Endodermal cell (in vitro differentiated cells): ENCODE measurements around the gene RNF181. TPM values are rescaled to one million over a fixed set of nuclear protein-coding genes. Genes with fewer than 3 reads are reported as not detected.
"Not testable (repeated sequence)": the region's sequence is repeated elsewhere in the genome, so short reads cannot be mapped to it uniquely, and the experiment has no call there.

ENCODE experiments used
- DNase-seq: peaks from one replicate; pipeline ENCODE4 v3.0.0-alpha.2; 2017
- H3K27ac ChIP-seq: 2 replicates; pipeline ENCODE4 v1.5.1; 2013; ENCODE audit warnings: mild to moderate bottlenecking, low read depth, low read length, moderate library complexity
- H3K27me3 ChIP-seq: 2 replicates; pipeline ENCODE4 v1.6.1; 2013; ENCODE audit warnings: mild to moderate bottlenecking, low read length, moderate library complexity; ENCODE audit not compliant: insufficient read depth, control insufficient read depth, poor library complexity, severe bottlenecking
- H3K36me3 ChIP-seq: 2 replicates; pipeline ENCODE4 v1.7.0; 2013; ENCODE audit warnings: mild to moderate bottlenecking, low read length, moderate library complexity; ENCODE audit not compliant: control insufficient read depth, insufficient read depth
- H3K4me1 ChIP-seq: one replicate; pipeline ENCODE4 v1.7.0; 2013; ENCODE audit warnings: low read length; ENCODE audit not compliant: control insufficient read depth, insufficient read depth
- H3K4me3 ChIP-seq: 2 replicates; pipeline ENCODE4 v1.5.1; 2013; ENCODE audit warnings: mild to moderate bottlenecking, low read length, moderate library complexity
- H3K9ac ChIP-seq: 2 replicates; pipeline ENCODE4 v1.6.1; 2013; ENCODE audit warnings: mild to moderate bottlenecking, low read length, moderate library complexity; ENCODE audit not compliant: poor library complexity, severe bottlenecking; ENCODE audit errors: extremely low read depth
- H3K9me3 ChIP-seq: 2 replicates; pipeline ENCODE4 v1.6.1; 2013; ENCODE audit warnings: mild to moderate bottlenecking, low read length, moderate library complexity; ENCODE audit not compliant: control insufficient read depth
- H3K27ac Mint-ChIP-seq: 2 replicates; pipeline ENCODE4 v1.8.0; 2020; ENCODE audit warnings: mixed read lengths
- H3K27me3 Mint-ChIP-seq: 2 replicates; pipeline ENCODE4 v1.8.0; 2021; ENCODE audit warnings: mild to moderate bottlenecking, mixed read lengths; ENCODE audit not compliant: insufficient read depth
- H3K36me3 Mint-ChIP-seq: 2 replicates; pipeline ENCODE4 v1.8.0; 2020; ENCODE audit warnings: low read depth, mixed read lengths
- H3K4me1 Mint-ChIP-seq: 2 replicates; pipeline ENCODE4 v1.8.0; 2020; ENCODE audit warnings: mixed read lengths
- H3K4me3 Mint-ChIP-seq: 2 replicates; pipeline ENCODE4 v1.8.0; 2020; ENCODE audit warnings: mild to moderate bottlenecking, moderate library complexity, mixed read lengths
- H3K9me3 Mint-ChIP-seq: 2 replicates; pipeline ENCODE4 v1.8.0; 2020; ENCODE audit warnings: mild to moderate bottlenecking, mixed read lengths
- CTCF ChIP-seq: fragments of 200-600 bp; sonication (generic); conservative IDR thresholded peaks from 2 replicates; pipeline ENCODE4 v1.5.0; 2021; ENCODE audit warnings: antibody characterized with exemption, mild to moderate bottlenecking
- WGBS, 2 experiments: methylation state at CpG; one replicate each; pipeline versions ENCODE4 v1.1.5 to v1.1.7; 2013; ENCODE audit warnings: missing lambda C conversion rate in 2 of 2, mixed read lengths in 1 of 2; ENCODE audit not compliant: insufficient coverage in 1 of 2, insufficient read length in 1 of 2; 5-methylcytosine and 5-hydroxymethylcytosine counted together
- total RNA-seq, 2 donors: library from RNA; stranded (reverse); fragmentation: NEBNext Ultra II Directional in 1 of 2; extraction: Animal tissue kit (Norgen Biotek cat#: 25700) in 1 of 2; gene quantifications; 2 replicates in 1 of 2; 3 replicates in 1 of 2; pipeline ENCODE4 v1.2.1, GENCODE V29; 2021

RNF181 gene
- total RNA-seq, 2 donors from 2014 or later: 113 to 118 TPM

GRCh38 chr2:85615413-85615728, 19.8 kb downstream of the RNF181 start:
- Histone ChIP-seq H3K4me1 (peaks cover 6% of the 10 kb centered on the region), H3K9me3 (no peaks in the 10 kb centered on the region), H3K36me3 (peaks cover 20% of the 10 kb centered on the region), H3K4me3 (peak overlapping the region; percentile 84), H3K9ac (no peak overlapping the region), H3K27me3 (no peaks in the 10 kb centered on the region), H3K27ac (no peak overlapping the region)
- Mint-ChIP-seq H3K36me3 (peaks cover 18% of the 10 kb centered on the region), H3K27me3 (no peaks in the 10 kb centered on the region), H3K4me1 (peaks cover 4% of the 10 kb centered on the region), H3K27ac (peak overlapping the region; percentile 96), H3K9me3 (no peaks in the 10 kb centered on the region), H3K4me3 (peak overlapping the region; percentile 91)
- TF ChIP-seq CTCF: no peak
- WGBS, 2 experiments: 90 to 95% methylated on average over 16 to 17 of the region's 17 CpGs
- DNase-seq: no peak

- H3K9me3 Mint-ChIP-seq, H3K27me3 ChIP-seq, H3K9me3 ChIP-seq, H3K4me1 Mint-ChIP-seq, DNase-seq, H3K27me3 Mint-ChIP-seq, H3K27ac ChIP-seq, H3K4me1 ChIP-seq: not testable (repeated sequence)
- H3K4me3 Mint-ChIP-seq: peak overlapping the region; percentile 91
- H3K9ac ChIP-seq: peak overlapping the region; percentile 96
- peaks cover 37% of the 10 kb centered on the region for H3K36me3 ChIP-seq
- H3K27ac Mint-ChIP-seq: peak overlapping the region; percentile 73
- H3K4me3 ChIP-seq: peak overlapping the region; percentile 84
- peaks cover 29% of the 10 kb centered on the region for H3K36me3 Mint-ChIP-seq
- 92 to 97% methylated on average over 3 to 5 of the region's 5 CpGs for whole genome bisulfite sequencing, 2 experiments
Measured at GRCh38 chr2:85617723-85618122, 22.2 kb downstream of the RNF181 start.

- 95 to 96% methylated on average over 5 to 6 of the region's 6 CpGs for WGBS, 2 experiments
- Histone ChIP-seq H3K4me1 (peaks cover 6% of the 10 kb centered on the region), H3K27ac (no peak overlapping the region), H3K9me3 (no peaks in the 10 kb centered on the region), H3K36me3 (peaks cover 54% of the 10 kb centered on the region), H3K27me3 (no peaks in the 10 kb centered on the region), H3K4me3 (no peak overlapping the region), H3K9ac (no peak overlapping the region)
- H3K9me3 Mint-ChIP-seq: no peaks in the 10 kb centered on the region
- no peak overlapping the region for H3K4me3 Mint-ChIP-seq
- no peak for DNase-seq
- no peaks in the 10 kb centered on the region for H3K27me3 Mint-ChIP-seq
- H3K36me3 Mint-ChIP-seq: peaks cover 46% of the 10 kb centered on the region
- H3K4me1 Mint-ChIP-seq: peaks cover 4% of the 10 kb centered on the region
- no peak for TF ChIP-seq CTCF
- no peak overlapping the region for H3K27ac Mint-ChIP-seq
Measured at GRCh38 chr2:85619617-85620016, 24.1 kb downstream of the RNF181 start.

GRCh38 chr2:85621338-85621737, 25.8 kb downstream of the RNF181 start:
- H3K27me3 Mint-ChIP-seq: no peaks in the 10 kb centered on the region
- H3K27me3 ChIP-seq: no peaks in the 10 kb centered on the region
- H3K27ac Mint-ChIP-seq: no peak overlapping the region
- no peak overlapping the region for H3K27ac ChIP-seq
- H3K36me3 ChIP-seq: peaks cover 70% of the 10 kb centered on the region
- DNase-seq: no peak
- H3K9me3 Mint-ChIP-seq: no peaks in the 10 kb centered on the region
- H3K9me3 ChIP-seq: no peaks in the 10 kb centered on the region
- H3K9ac ChIP-seq: no peak overlapping the region
- TF ChIP-seq CTCF: no peak
- H3K4me1 Mint-ChIP-seq: peaks cover 4% of the 10 kb centered on the region
- peaks cover 62% of the 10 kb centered on the region for H3K36me3 Mint-ChIP-seq
- peaks cover 6% of the 10 kb centered on the region for H3K4me1 ChIP-seq
- no CpG with 5 or more reads among the region's 1 CpG for WGBS, 2 experiments
- H3K4me3 ChIP-seq: no peak overlapping the region
- H3K4me3 Mint-ChIP-seq: no peak overlapping the region
